ENCODE results near the gene ITSN1. TPM values are rescaled to one million over a fixed set of nuclear protein-coding genes. Genes with fewer than 3 reads are reported as not detected.

ITSN1 gene
- total RNA-seq, 1 donor from 2014 or later = 44.0 TPM

DNA sequence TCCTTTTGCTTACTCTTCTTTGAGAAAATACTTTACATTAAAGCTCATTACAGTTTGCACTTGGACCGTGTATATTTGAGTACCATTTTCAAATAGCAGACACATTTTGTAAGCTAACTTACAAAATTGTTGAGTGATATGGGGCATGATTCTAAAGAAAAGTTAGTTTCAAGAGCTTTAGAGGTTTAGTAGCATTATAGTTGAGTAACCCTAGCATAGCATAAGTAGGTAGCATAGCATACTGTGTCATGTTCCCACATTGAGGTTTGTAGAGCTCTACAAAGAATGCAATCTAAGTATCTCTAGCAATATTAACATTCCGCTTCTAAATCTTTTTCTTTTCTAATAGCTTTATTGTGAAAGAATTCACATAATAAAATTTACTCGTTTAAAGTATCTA, 92.0 kb downstream of the ITSN1 start:
- Mint-ChIP-seq H3K27me3 (ENCODE audit: unreplicated experiment) (no peaks in the 10 kb centered on the region), H3K4me3 (ENCODE audit: unreplicated experiment) (no peak overlapping the region), H3K36me3 (ENCODE audit: unreplicated experiment) (peaks cover 30% of the 10 kb centered on the region), H3K27ac (ENCODE audit: unreplicated experiment) (no peak overlapping the region), H3K4me1 (ENCODE audit: unreplicated experiment) (no peaks in the 10 kb centered on the region), H3K9me3 (ENCODE audit: unreplicated experiment) (no peaks in the 10 kb centered on the region)
- DNase-seq (ENCODE audit: extremely low spot score, unreplicated experiment) = no peak
- TF ChIP-seq, protein P1, sequence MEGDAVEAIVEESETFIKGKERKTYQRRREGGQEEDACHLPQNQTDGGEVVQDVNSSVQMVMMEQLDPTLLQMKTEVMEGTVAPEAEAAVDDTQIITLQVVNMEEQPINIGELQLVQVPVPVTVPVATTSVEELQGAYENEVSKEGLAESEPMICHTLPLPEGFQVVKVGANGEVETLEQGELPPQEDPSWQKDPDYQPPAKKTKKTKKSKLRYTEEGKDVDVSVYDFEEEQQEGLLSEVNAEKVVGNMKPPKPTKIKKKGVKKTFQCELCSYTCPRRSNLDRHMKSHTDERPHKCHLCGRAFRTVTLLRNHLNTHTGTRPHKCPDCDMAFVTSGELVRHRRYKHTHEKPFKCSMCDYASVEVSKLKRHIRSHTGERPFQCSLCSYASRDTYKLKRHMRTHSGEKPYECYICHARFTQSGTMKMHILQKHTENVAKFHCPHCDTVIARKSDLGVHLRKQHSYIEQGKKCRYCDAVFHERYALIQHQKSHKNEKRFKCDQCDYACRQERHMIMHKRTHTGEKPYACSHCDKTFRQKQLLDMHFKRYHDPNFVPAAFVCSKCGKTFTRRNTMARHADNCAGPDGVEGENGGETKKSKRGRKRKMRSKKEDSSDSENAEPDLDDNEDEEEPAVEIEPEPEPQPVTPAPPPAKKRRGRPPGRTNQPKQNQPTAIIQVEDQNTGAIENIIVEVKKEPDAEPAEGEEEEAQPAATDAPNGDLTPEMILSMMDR (IDR thresholded peaks at IDR 0.05) = no peak

GRCh38 chr21:33734818-33735217, 92.5 kb downstream of the ITSN1 start:
- Mint-ChIP-seq H3K4me3 (ENCODE audit: unreplicated experiment) (no peak overlapping the region), H3K4me1 (ENCODE audit: unreplicated experiment) (no peaks in the 10 kb centered on the region), H3K27ac (ENCODE audit: unreplicated experiment) (no peak overlapping the region), H3K36me3 (ENCODE audit: unreplicated experiment) (peaks cover 28% of the 10 kb centered on the region), H3K27me3 (ENCODE audit: unreplicated experiment) (no peaks in the 10 kb centered on the region), H3K9me3 (ENCODE audit: unreplicated experiment) (no peaks in the 10 kb centered on the region)
- TF ChIP-seq, protein P1 (IDR thresholded peaks at IDR 0.05) = no peak
- no peak for DNase-seq (ENCODE audit: extremely low spot score, unreplicated experiment)

GRCh38 chr21:33736569-33736968, 94.3 kb downstream of the ITSN1 start:
- H3K4me3 Mint-ChIP-seq (ENCODE audit: unreplicated experiment) = no peak overlapping the region
- H3K4me1 Mint-ChIP-seq (ENCODE audit: unreplicated experiment) = no peaks in the 10 kb centered on the region
- no peak for DNase-seq (ENCODE audit: extremely low spot score, unreplicated experiment)
- no peaks in the 10 kb centered on the region for H3K9me3 Mint-ChIP-seq (ENCODE audit: unreplicated experiment)
- TF ChIP-seq, protein P1 (IDR thresholded peaks at IDR 0.05) = no peak
- no peaks in the 10 kb centered on the region for H3K27me3 Mint-ChIP-seq (ENCODE audit: unreplicated experiment)
- H3K27ac Mint-ChIP-seq (ENCODE audit: unreplicated experiment) = no peak overlapping the region
- peaks cover 24% of the 10 kb centered on the region for H3K36me3 Mint-ChIP-seq (ENCODE audit: unreplicated experiment)

GRCh38 chr21:33739701-33740100, 97.4 kb downstream of the ITSN1 start:
- H3K36me3 Mint-ChIP-seq (ENCODE audit: unreplicated experiment) = peaks cover 36% of the 10 kb centered on the region
- TF ChIP-seq, protein P1 (IDR thresholded peaks at IDR 0.05) = no peak
- peaks cover 10% of the 10 kb centered on the region for H3K4me1 Mint-ChIP-seq (ENCODE audit: unreplicated experiment)
- H3K27ac Mint-ChIP-seq (ENCODE audit: unreplicated experiment) = no peak overlapping the region
- no peak overlapping the region for H3K4me3 Mint-ChIP-seq (ENCODE audit: unreplicated experiment)
- H3K9me3 Mint-ChIP-seq (ENCODE audit: unreplicated experiment) = peaks cover 4% of the 10 kb centered on the region
- no peak for DNase-seq (ENCODE audit: extremely low spot score, unreplicated experiment)
- H3K27me3 Mint-ChIP-seq (ENCODE audit: unreplicated experiment) = no peaks in the 10 kb centered on the region

DNA sequence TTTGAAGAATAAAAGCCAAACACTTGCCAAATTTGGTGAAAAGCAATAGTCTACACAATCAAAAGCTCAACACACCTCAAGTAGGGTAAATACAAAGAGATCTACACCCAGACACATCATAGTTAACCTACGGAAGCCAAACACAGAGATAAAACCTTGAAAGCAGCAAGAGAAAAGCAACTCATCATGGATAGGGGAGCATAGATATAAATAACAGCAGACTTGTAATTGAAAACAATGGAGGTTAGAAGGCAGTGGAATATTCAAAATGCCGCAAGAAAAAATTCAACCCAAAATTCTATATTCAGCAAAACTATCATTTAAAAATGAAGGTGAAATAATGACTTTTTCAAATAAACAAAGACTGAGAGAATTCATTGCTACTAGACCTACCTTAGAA, 105.1 kb downstream of the ITSN1 start:
- TF ChIP-seq, protein P1 (IDR thresholded peaks at IDR 0.05) = no peak
- Mint-ChIP-seq H3K36me3 (ENCODE audit: unreplicated experiment) (peaks cover 51% of the 10 kb centered on the region), H3K27me3 (ENCODE audit: unreplicated experiment) (no peaks in the 10 kb centered on the region), H3K9me3 (ENCODE audit: unreplicated experiment) (peaks cover 16% of the 10 kb centered on the region), H3K4me3 (ENCODE audit: unreplicated experiment) (no peak overlapping the region), H3K4me1 (ENCODE audit: unreplicated experiment) (peaks cover 28% of the 10 kb centered on the region), H3K27ac (ENCODE audit: unreplicated experiment) (no peak overlapping the region)
- no peak for DNase-seq (ENCODE audit: extremely low spot score, unreplicated experiment)

All from osteocyte (in vitro differentiated cells).